ENCODE measurements around the gene HMGCS2. TPM values are rescaled to one million over a fixed set of nuclear protein-coding genes. Genes with fewer than 3 reads are reported as not detected.
A peak's percentile ranks its signal among the peaks of the same experiment; 100 is the strongest.

HMGCS2 gene
- total and polyA plus RNA-seq, 9 of the 15 experiments (the other 6 are each of a cell fraction or from before 2014, with no cell fraction given): 0.13 TPM; not detected in 8

DNA sequence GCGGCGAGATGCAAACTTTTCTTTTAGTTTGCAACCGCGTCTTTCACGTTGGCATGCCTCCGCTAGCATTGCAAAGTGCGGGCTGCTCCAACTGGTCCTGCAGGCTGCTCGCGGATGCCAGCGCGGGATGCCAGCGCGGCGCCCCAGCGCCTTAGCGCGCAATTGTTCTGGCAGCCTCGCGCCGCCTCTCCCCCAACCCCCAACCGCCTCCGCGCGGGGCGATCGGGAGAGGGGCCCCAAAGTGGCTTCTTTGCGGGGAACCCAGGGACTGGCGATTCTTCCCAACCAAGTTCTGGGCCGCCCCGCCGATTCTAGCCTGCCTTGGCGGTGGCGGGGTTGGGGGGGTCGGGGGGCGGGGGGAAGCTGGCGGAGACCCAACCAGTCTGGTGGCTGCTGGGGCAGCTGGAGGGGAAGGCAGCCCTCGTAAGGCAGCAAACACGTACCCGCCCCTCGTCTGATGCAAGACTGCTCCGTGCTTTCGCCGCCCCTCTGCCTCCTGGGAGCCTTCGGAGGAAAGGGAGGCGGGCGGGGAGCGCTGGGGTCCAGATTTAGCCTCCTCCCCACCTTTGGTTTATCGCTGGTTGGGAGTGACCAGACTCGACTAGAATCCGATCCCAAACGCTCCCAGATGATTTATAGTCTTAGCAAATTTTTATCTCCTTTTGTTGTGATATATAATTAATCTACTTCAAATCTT is 56.2 kb downstream of the HMGCS2 start (continued):
- no peak for TF ChIP-seq ZNF324 (CRISPR knock-in tag; IDR thresholded peaks at IDR 0.05)
- TF ChIP-seq, protein P1, sequence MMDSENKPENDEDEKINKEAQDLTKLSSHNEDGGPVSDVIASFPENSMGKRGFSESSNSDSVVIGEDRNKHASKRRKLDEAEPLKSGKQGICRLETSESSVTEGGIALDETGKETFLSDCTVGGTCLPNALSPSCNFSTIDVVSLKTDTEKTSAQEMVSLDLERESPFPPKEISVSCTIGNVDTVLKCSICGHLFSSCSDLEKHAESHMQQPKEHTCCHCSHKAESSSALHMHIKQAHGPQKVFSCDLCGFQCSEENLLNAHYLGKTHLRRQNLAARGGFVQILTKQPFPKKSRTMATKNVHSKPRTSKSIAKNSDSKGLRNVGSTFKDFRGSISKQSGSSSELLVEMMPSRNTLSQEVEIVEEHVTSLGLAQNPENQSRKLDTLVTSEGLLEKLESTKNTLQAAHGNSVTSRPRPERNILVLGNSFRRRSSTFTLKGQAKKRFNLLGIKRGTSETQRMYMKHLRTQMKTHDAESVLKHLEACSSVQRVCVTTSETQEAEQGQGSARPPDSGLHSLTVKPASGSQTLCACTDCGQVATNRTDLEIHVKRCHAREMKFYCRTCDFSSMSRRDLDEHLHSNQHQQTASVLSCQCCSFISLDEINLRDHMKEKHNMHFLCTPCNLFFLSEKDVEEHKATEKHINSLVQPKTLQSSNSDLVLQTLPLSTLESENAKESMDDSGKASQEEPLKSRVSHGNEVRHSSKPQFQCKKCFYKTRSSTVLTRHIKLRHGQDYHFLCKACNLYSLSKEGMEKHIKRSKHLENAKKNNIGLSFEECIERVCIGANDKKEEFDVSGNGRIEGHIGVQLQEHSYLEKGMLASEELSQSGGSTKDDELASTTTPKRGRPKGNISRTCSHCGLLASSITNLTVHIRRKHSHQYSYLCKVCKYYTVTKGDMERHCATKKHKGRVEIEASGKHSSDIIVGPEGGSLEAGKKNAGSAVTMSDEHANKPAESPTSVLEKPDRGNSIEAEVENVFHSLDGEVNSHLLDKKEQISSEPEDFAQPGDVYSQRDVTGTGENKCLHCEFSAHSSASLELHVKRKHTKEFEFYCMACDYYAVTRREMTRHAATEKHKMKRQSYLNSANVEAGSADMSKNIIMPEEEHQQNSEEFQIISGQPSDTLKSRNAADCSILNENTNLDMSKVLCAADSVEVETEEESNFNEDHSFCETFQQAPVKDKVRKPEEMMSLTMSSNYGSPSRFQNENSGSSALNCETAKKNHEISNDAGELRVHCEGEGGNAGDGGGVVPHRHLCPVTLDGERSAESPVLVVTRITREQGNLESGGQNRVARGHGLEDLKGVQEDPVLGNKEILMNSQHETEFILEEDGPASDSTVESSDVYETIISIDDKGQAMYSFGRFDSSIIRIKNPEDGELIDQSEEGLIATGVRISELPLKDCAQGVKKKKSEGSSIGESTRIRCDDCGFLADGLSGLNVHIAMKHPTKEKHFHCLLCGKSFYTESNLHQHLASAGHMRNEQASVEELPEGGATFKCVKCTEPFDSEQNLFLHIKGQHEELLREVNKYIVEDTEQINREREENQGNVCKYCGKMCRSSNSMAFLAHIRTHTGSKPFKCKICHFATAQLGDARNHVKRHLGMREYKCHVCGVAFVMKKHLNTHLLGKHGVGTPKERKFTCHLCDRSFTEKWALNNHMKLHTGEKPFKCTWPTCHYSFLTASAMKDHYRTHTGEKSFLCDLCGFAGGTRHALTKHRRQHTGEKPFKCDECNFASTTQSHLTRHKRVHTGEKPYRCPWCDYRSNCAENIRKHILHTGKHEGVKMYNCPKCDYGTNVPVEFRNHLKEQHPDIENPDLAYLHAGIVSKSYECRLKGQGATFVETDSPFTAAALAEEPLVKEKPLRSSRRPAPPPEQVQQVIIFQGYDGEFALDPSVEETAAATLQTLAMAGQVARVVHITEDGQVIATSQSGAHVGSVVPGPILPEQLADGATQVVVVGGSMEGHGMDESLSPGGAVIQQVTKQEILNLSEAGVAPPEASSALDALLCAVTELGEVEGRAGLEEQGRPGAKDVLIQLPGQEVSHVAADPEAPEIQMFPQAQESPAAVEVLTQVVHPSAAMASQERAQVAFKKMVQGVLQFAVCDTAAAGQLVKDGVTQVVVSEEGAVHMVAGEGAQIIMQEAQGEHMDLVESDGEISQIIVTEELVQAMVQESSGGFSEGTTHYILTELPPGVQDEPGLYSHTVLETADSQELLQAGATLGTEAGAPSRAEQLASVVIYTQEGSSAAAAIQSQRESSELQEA (IDR thresholded peaks at IDR 0.05; ENCODE audit: low read depth): no peak
- TF ChIP-seq, protein P2, sequence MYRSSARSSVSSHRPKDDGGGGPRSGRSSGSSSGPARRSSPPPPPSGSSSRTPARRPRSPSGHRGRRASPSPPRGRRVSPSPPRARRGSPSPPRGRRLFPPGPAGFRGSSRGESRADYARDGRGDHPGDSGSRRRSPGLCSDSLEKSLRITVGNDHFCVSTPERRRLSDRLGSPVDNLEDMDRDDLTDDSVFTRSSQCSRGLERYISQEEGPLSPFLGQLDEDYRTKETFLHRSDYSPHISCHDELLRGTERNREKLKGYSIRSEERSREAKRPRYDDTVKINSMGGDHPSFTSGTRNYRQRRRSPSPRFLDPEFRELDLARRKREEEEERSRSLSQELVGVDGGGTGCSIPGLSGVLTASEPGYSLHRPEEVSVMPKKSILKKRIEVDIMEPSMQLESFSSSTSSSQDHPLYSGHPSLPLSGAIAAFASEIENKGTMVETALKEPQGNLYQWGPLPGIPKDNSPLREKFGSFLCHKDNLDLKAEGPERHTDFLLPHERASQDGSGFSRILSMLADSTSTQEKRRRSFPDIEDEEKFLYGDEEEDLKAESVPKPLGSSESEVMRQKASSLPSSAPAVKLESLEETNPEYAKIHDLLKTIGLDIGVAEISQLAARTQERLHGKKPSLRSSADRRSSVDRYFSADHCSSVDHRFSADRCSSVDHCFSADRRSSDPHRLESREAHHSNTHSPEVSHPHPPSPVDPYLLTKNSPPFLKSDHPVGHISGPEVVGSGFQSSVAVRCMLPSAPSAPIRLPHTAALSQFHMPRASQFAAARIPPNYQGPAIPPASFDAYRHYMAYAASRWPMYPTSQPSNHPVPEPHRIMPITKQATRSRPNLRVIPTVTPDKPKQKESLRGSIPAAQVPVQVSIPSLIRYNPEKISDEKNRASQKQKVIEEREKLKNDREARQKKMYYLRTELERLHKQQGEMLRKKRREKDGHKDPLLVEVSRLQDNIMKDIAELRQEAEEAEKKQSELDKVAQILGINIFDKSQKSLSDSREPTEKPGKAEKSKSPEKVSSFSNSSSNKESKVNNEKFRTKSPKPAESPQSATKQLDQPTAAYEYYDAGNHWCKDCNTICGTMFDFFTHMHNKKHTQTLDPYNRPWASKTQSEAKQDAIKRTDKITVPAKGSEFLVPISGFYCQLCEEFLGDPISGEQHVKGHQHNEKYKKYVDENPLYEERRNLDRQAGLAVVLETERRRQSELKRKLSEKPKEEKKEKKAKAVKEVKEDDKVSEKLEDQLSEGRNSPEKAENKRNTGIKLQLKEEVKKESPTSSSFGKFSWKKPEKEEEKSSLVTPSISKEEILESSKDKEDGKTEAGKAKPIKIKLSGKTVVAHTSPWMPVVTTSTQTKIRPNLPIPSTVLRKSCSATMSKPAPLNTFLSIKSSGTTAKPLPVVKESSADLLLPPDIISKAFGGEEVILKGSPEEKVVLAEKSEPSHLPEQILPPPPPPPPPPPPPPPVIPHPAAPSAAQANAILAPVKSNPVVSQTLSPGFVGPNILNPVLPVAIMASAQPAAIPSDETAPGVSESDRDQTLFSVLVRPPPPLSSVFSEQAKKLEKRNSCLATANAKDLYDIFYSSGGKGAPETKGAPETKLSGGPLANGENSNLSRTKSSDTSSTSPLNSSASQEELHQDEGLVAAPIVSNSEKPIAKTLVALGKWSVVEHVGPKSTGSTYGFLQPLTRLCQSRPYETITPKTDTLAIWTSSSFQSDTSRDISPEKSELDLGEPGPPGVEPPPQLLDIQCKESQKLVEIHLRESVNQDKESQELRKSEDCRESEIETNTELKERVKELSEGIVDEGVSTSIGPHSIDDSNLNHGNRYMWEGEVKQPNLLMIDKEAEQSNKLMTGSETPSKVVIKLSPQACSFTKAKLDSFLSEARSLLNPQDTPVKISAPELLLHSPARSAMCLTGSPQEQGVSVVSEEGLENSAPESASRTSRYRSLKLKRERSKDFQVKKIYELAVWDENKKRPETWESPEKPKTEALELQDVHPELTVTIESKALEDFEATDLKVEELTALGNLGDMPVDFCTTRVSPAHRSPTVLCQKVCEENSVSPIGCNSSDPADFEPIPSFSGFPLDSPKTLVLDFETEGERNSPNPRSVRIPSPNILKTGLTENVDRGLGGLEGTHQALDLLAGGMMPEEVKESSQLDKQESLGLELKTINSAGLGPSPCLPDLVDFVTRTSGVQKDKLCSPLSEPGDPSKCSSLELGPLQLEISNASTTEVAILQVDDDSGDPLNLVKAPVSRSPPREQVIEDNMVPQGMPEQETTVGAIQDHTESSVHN (IDR thresholded peaks at IDR 0.05; ENCODE audit: borderline replicate concordance in 1 of 2, low read depth in 1 of 2): no peak
- no peak for TF ChIP-seq ZNF696 (CRISPR knock-in tag; conservative IDR thresholded peaks at IDR 0.05)
- peak; percentile 15 for TF ChIP-seq SMAD1 (IDR thresholded peaks at IDR 0.05; ENCODE audit: low read depth, low read length, partially characterized antibody)
- no peak for TF ChIP-seq HNRNPL (IDR thresholded peaks at IDR 0.05; ENCODE audit: low read depth, low read length)
- TF ChIP-seq ETV1 (tag; conservative IDR thresholded peaks at IDR 0.05; ENCODE audit: low read depth): no peak; the same call in 1 of the 2 replicates
- no peak for TF ChIP-seq ZKSCAN8 (CRISPR knock-in tag; IDR thresholded peaks at IDR 0.05)
- TF ChIP-seq ZFX (CRISPR knock-in tag; IDR thresholded peaks at IDR 0.05): no peak; the same call in 1 of the 2 replicates
- no peak for TF ChIP-seq TARDBP (IDR thresholded peaks at IDR 0.05)
- TF ChIP-seq NFIC (IDR thresholded peaks at IDR 0.05): peak; percentile 39; the same call in 1 of the 2 replicates
- no peak for TF ChIP-seq ZNF165 (CRISPR knock-in tag; IDR thresholded peaks at IDR 0.05; ENCODE audit: borderline replicate concordance)

All from K562 (cell line).